H1 (cell line): ENCODE results near the gene ALDH4A1. TPM values are rescaled to one million over a fixed set of nuclear protein-coding genes. Genes with fewer than 3 reads are reported as not detected.

ENCODE experiments used
- CTCF ChIA-PET: fragments of 300-600 bp; sonication (Branson Sonifier 250); formaldehyde crosslinking; loops from one replicate; lab custom pipeline; 2021; ENCODE audit not compliant: partially characterized antibody; lab: Charles Lee
- POLR2A ChIA-PET: fragments of 300-600 bp; sonication (Branson Sonifier 250); formaldehyde crosslinking; loops from one replicate; lab custom pipeline; 2021; ENCODE audit warnings: inconsistent platforms; ENCODE audit not compliant: partially characterized antibody; lab: Charles Lee
- DNase-seq, 2 experiments: peaks; one replicate each; pipeline versions ENCODE4 v3.0.0 to v3.0.0-alpha.2; 2010 to 2022; ENCODE audit warnings: low spot score in 2 of 2, low read depth in 1 of 2, mixed read lengths in 1 of 2
- FAIRE-seq: peaks from 2 replicates; lab custom pipeline; 2011; peaks lifted over from hg19 to GRCh38; lab: Jason Lieb, UNC
- H2AFZ ChIP-seq: 2 replicates; pipeline ENCODE4 v1.8.1; 2012; ENCODE audit warnings: low read length, inconsistent platforms
- H2AK5ac ChIP-seq: 2 replicates; pipeline ENCODE4 v1.6.1; 2013; ENCODE audit warnings: low read depth, low read length
- H2BK120ac ChIP-seq: replicated peaks from 2 replicates; pipeline ENCODE3; 2013; ENCODE audit warnings: low read depth, low read length, inconsistent platforms
- H2BK12ac ChIP-seq: 2 replicates; pipeline ENCODE4 v1.6.1; 2013; ENCODE audit warnings: low read depth, low read length
- H2BK15ac ChIP-seq: 2 replicates; pipeline ENCODE4 v1.6.1; 2013; ENCODE audit warnings: low read length
- H2BK20ac ChIP-seq: 2 replicates; pipeline ENCODE4 v1.6.1; 2013; ENCODE audit warnings: low read length
- H2BK5ac ChIP-seq: 2 replicates; pipeline ENCODE4 v1.6.1; 2013; ENCODE audit warnings: low read depth, low read length
- H3K14ac ChIP-seq: 2 replicates; pipeline ENCODE4 v1.6.1; 2013; ENCODE audit warnings: inconsistent platforms; ENCODE audit not compliant: insufficient read length
- H3K18ac ChIP-seq: 2 replicates; pipeline ENCODE4 v1.6.1; 2013; ENCODE audit warnings: low read length; ENCODE audit errors: extremely low read depth
- H3K23ac ChIP-seq: 2 replicates; pipeline ENCODE4 v1.6.1; 2013; ENCODE audit warnings: inconsistent platforms; ENCODE audit not compliant: insufficient read length
- H3K23me2 ChIP-seq: 2 replicates; pipeline ENCODE4 v1.6.1; 2013; ENCODE audit warnings: low read depth, low read length
- H3K27ac ChIP-seq: 2 replicates; pipeline ENCODE4 v1.6.1; 2011; ENCODE audit warnings: low read depth, low read length, inconsistent platforms
- H3K27me3 ChIP-seq, 4 experiments: replicated peaks in 1 of 4; 1 replicate in 1 of 4; 2 replicates in 3 of 4; pipeline versions ENCODE4 v1.6.1 to v1.8.1; 2011 to 2013; ENCODE audit warnings: low read length in 3 of 4, mild to moderate bottlenecking in 3 of 4, inconsistent platforms in 2 of 4, mixed read lengths in 2 of 4, moderate library complexity in 1 of 4; ENCODE audit not compliant: control insufficient read depth in 3 of 4, insufficient read depth in 3 of 4; ENCODE audit errors: extremely low read depth in 1 of 4
- H3K36me3 ChIP-seq, 4 experiments: 2 replicates each; pipeline versions ENCODE4 v1.6.1 to v1.8.1; 2011 to 2013; ENCODE audit warnings: mild to moderate bottlenecking in 4 of 4, low read length in 3 of 4, moderate library complexity in 2 of 4, control low read depth in 1 of 4, inconsistent platforms in 1 of 4; ENCODE audit not compliant: insufficient read depth in 4 of 4, control insufficient read depth in 2 of 4
- H3K4ac ChIP-seq: replicated peaks from 2 replicates; pipeline ENCODE3; 2013; ENCODE audit warnings: low read length, low read depth, mixed read lengths, inconsistent platforms; ENCODE audit not compliant: insufficient read length
- H3K4me1 ChIP-seq, 4 experiments: replicated peaks in 1 of 4; 1 replicate in 1 of 4; 2 replicates in 3 of 4; pipeline versions ENCODE4 v1.6.1 to v1.8.1; 2011 to 2013; ENCODE audit warnings: low read length in 3 of 4, inconsistent platforms in 2 of 4, mixed read lengths in 1 of 4; ENCODE audit not compliant: insufficient read depth in 4 of 4, control insufficient read depth in 3 of 4
- H3K4me2 ChIP-seq, 2 experiments: 2 replicates each; pipeline versions ENCODE4 v1.6.1 to v1.8.1; 2011 to 2013; ENCODE audit warnings: low read depth in 2 of 2, low read length in 2 of 2, control low read depth in 1 of 2, inconsistent platforms in 1 of 2, mild to moderate bottlenecking in 1 of 2; ENCODE audit not compliant: insufficient read depth in 1 of 2
- H3K4me3 ChIP-seq, 4 experiments: fragments of 200-600, 300-600 bp in 1 of 4; sonication (generic), shearing (Covaris generic), sonication (Bioruptor Twin) in 1 of 4; 2 replicates each; pipeline versions ENCODE4 v1.5.1 to v1.8.1; 2011 to 2016; ENCODE audit warnings: low read length in 4 of 4, low read depth in 3 of 4, control low read depth in 2 of 4, inconsistent platforms in 2 of 4, mild to moderate bottlenecking in 2 of 4, mixed read lengths in 1 of 4, moderate library complexity in 1 of 4; ENCODE audit not compliant: insufficient read depth in 2 of 4; ENCODE audit errors: extremely low read depth in 1 of 4
- H3K56ac ChIP-seq: replicated peaks from 2 replicates; pipeline ENCODE3; 2013; ENCODE audit warnings: low read depth, mild to moderate bottlenecking, mixed read lengths, low read length, inconsistent platforms; ENCODE audit not compliant: insufficient read length
- H3K79me1 ChIP-seq: 2 replicates; pipeline ENCODE4 v1.6.1; 2013; ENCODE audit warnings: low read depth, low read length, control low read depth
- H3K79me2 ChIP-seq, 2 experiments: 2 replicates each; pipeline versions ENCODE4 v1.6.1 to v1.8.1; 2012 to 2013; ENCODE audit warnings: low read length in 2 of 2, mild to moderate bottlenecking in 2 of 2, inconsistent platforms in 1 of 2; ENCODE audit not compliant: insufficient read depth in 2 of 2, control insufficient read depth in 1 of 2
- H3K9ac ChIP-seq, 4 experiments: replicated peaks in 1 of 4; 1 replicate in 1 of 4; 2 replicates in 3 of 4; pipeline versions ENCODE4 v1.6.1 to v1.8.1; 2011 to 2013; ENCODE audit warnings: low read depth in 3 of 4, low read length in 3 of 4, control low read depth in 2 of 4, mild to moderate bottlenecking in 2 of 4, moderate library complexity in 2 of 4, inconsistent platforms in 1 of 4; ENCODE audit errors: extremely low read depth in 1 of 4
- H3K9me3 ChIP-seq, 2 experiments: 2 replicates each; pipeline versions ENCODE4 v1.6.1 to v1.8.1; 2012 to 2013; ENCODE audit warnings: mild to moderate bottlenecking in 2 of 2, moderate library complexity in 2 of 2, control low read depth in 1 of 2, inconsistent platforms in 1 of 2, low read depth in 1 of 2, low read length in 1 of 2, mixed read lengths in 1 of 2; ENCODE audit not compliant: insufficient read depth in 2 of 2
- H4K20me1 ChIP-seq, 2 experiments: replicated peaks in 1 of 2; 2 replicates each; pipeline versions ENCODE3 to v1.8.1; 2011 to 2013; ENCODE audit warnings: inconsistent platforms in 2 of 2, low read length in 2 of 2, mild to moderate bottlenecking in 1 of 2; ENCODE audit not compliant: insufficient read depth in 2 of 2, control insufficient read depth in 1 of 2
- H4K5ac ChIP-seq: 2 replicates; pipeline ENCODE4 v1.6.1; 2013; ENCODE audit warnings: low read length, low read depth, mixed read lengths, inconsistent platforms; ENCODE audit not compliant: insufficient read length
- H4K8ac ChIP-seq: 2 replicates; pipeline ENCODE4 v1.8.0; 2013; ENCODE audit warnings: mild to moderate bottlenecking, moderate library complexity, low read length, inconsistent platforms; ENCODE audit not compliant: insufficient read depth; ENCODE audit errors: extremely low read depth
- H4K91ac ChIP-seq: replicated peaks from 2 replicates; pipeline ENCODE3; 2013; ENCODE audit warnings: low read length, mixed read lengths, inconsistent platforms; ENCODE audit not compliant: insufficient read length
- CHD2 ChIP-seq: IDR thresholded peaks from 2 replicates; pipeline ENCODE4 v1.6.1; 2012; ENCODE audit warnings: low read length, improper control_type of control experiment
- FOSL1 ChIP-seq: IDR thresholded peaks from 2 replicates; pipeline ENCODE4 v1.6.1; 2011; ENCODE audit warnings: mild to moderate bottlenecking, low read depth, low read length, moderate library complexity; ENCODE audit not compliant: insufficient read depth
- RBBP5 ChIP-seq: IDR thresholded peaks from 2 replicates; pipeline ENCODE4 v1.7.1; 2012; ENCODE audit warnings: low read depth, mild to moderate bottlenecking, inconsistent platforms, low read length, moderate library complexity, borderline replicate concordance
- RXRA ChIP-seq: IDR thresholded peaks from 2 replicates; pipeline ENCODE4 v1.6.1; 2011; ENCODE audit warnings: low read depth, mild to moderate bottlenecking, low read length, moderate library complexity; ENCODE audit not compliant: insufficient read depth
- SIX5 ChIP-seq: IDR thresholded peaks from 2 replicates; pipeline ENCODE4 v1.6.1; 2011; ENCODE audit warnings: mild to moderate bottlenecking, low read depth, low read length
- TBP ChIP-seq: IDR thresholded peaks from 2 replicates; pipeline ENCODE4 v1.6.1; 2011; ENCODE audit warnings: low read depth, low read length, improper control_type of control experiment
- WGBS, 2 experiments: shearing (Covaris generic) in 1 of 2; methylation state at CpG; one replicate each; pipeline versions ENCODE4 v1.1.6 to v1.1.7; 2013 to 2015; ENCODE audit warnings: low lambda C conversion rate in 2 of 2, mixed read lengths in 2 of 2, inconsistent platforms in 1 of 2, low coverage in 1 of 2, missing lambda C conversion rate in 1 of 2; ENCODE audit not compliant: insufficient replicate concordance in 2 of 2, insufficient coverage in 1 of 2, insufficient read length in 1 of 2; ENCODE audit errors: extremely low coverage in 1 of 2, missing lambda C conversion rate in 1 of 2; 5-methylcytosine and 5-hydroxymethylcytosine counted together
- long read RNA-seq, 2 experiments: library from RNA in 1 of 2; library from capped mRNA in 1 of 2; stranded (forward); transcript quantifications; one replicate each; pipeline ENCODE4 v2.0.0, GENCODE V29; 2021; ENCODE audit warnings: inconsistent platforms in 1 of 2
- polyA minus RNA-seq, 3 experiments: library from RNA; depleted of rRNA, polyadenylated mRNA; stranded (reverse); fragments of >200 nt; gene quantifications; 1 replicate in 2 of 3; 2 replicates in 1 of 3; pipeline ENCODE4 v1.2.3, GENCODE V29; 2011
- polyA plus RNA-seq, 7 experiments: library from polyadenylated mRNA; depleted of rRNA in 3 of 7; stranded (reverse) in 5 of 7; unstranded in 2 of 7; fragments of >200 nt in 5 of 7; fragments of 200-250 nt in 2 of 7; gene quantifications; 1 replicate in 5 of 7; 2 replicates in 1 of 7; 4 replicates in 1 of 7; pipeline versions ENCODE4 v1.2.1 to v1.2.3, GENCODE V29; 2011 to 2013; ENCODE audit warnings: missing spikeins in 2 of 7, mixed read lengths in 2 of 7
- total RNA-seq: library from RNA; stranded (reverse); fragmentation: NEBNext Ultra II Directional; extraction: Animal tissue kit (Norgen Biotek cat#: 25700); gene quantifications from 2 replicates; pipeline ENCODE4 v1.2.1, GENCODE V29; 2021

The ALDH4A1 gene, protein sequence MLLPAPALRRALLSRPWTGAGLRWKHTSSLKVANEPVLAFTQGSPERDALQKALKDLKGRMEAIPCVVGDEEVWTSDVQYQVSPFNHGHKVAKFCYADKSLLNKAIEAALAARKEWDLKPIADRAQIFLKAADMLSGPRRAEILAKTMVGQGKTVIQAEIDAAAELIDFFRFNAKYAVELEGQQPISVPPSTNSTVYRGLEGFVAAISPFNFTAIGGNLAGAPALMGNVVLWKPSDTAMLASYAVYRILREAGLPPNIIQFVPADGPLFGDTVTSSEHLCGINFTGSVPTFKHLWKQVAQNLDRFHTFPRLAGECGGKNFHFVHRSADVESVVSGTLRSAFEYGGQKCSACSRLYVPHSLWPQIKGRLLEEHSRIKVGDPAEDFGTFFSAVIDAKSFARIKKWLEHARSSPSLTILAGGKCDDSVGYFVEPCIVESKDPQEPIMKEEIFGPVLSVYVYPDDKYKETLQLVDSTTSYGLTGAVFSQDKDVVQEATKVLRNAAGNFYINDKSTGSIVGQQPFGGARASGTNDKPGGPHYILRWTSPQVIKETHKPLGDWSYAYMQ
- total RNA-seq (29.4 and 30.3 TPM in 2 replicates), polyA plus RNA-seq (2011; rRNA removed) (35.9 and 57.4 TPM in 2 replicates), polyA minus RNA-seq (2011; rRNA and poly(A)+ RNA removed) (20.3 and 22.0 TPM in 2 replicates)
- polyA plus RNA-seq (2011; cell fraction: cytosol; rRNA removed) = 61.4 TPM
- 95.8 TPM for polyA plus RNA-seq (2011; cell fraction: nucleus; rRNA removed)
- 25.3 to 32.9 TPM (median 31.9 TPM) in 4 replicates for polyA plus RNA-seq (2012, experiment 1 of 2)
- 35.0 TPM for polyA plus RNA-seq (2012, experiment 2 of 2)
- 18.9 TPM for polyA plus RNA-seq (2013, experiment 1 of 2)
- polyA plus RNA-seq (2013, experiment 2 of 2) = 16.0 TPM
- 21.8 TPM for polyA minus RNA-seq (2011; cell fraction: cytosol; rRNA and poly(A)+ RNA removed)
- polyA minus RNA-seq (2011; cell fraction: nucleus; rRNA and poly(A)+ RNA removed) = 21.5 TPM
- long read RNA-seq, experiment 1, partial matches to known transcripts = 16 of 24 reads
- long read RNA-seq, experiment 1, other reads (novel, unspliced or antisense) = 4 of 24 reads
- long read RNA-seq, experiment 2 = 0 reads

DNA sequence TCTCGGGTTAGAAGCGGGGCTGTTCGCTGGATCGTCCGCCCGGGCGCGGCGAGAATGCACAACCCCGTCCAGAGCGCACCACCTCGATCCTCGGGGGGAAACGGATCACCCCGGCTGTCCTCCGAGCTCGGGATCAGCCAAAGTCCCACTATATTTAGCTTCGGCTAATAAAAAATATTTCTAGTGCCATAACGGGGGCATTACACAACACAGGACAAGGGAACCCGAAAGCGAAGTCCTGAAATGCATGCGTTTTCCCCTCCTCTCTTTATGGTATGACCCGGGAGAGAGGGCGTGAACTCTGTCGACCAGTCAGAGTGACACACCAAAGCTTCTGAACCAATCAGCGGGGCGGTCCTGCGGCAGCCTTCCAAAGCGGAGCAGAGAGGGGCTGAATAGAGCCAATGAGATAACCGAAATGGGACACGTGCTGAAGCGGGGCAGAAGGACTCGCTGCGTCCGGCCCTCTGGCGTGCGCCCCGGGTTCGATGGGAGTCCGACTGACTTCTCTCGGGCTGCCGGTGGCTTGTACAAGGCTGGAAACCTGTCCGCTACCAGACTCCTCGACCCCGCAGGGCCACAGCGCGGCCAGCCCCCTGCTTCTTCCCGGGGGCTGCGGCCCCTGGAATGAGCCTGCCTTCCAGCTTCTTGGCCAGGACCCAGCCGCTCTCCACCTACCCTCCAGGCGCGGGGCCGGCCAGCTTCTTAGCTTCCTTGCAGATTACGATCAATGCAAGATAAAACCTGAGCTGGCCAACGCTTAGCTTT, at the start of gene ALDH4A1:
Gene ALDH4A1, minus strand, starts transcription at position 33 of the 768 bp plus-strand sequence. Its CDS starts 32 bp downstream, at position 1.
- Histone ChIP-seq H3K4ac (no peak within 1 kb of the TSS), H2BK20ac (0 out of 2 replicates have a peak within 1 kb of the TSS, but pooled peaks have one; percentile 90), H4K91ac (no peak within 1 kb of the TSS), H3K79me2 (no peaks in the 10 kb centered on the region), H2AFZ (peak within 1 kb of the TSS; percentile 99), H3K14ac (no peak within 1 kb of the TSS), H4K8ac (no peak within 1 kb of the TSS), H3K4me1 (peaks cover 0 to 5% (median 2%) of the 10 kb centered on the region in 4 experiments; a peak in 5 of 7 replicates), H4K20me1 (peaks cover 2 to 4% of the 10 kb centered on the region in 2 experiments), H2BK12ac (no peak within 1 kb of the TSS; the same call in 1 of the 2 replicates), H2BK120ac (peak within 1 kb of the TSS; percentile 93), H2BK15ac (no peak within 1 kb of the TSS), H3K18ac (peak within 1 kb of the TSS; percentile 96; the same call in 1 of the 2 replicates), H2BK5ac (peak within 1 kb of the TSS; percentile 99), H3K9me3 (no peaks in the 10 kb centered on the region), H3K23me2 (peaks cover 6% of the 10 kb centered on the region; the same call in 1 of the 2 replicates), H3K27me3 (peaks cover 0 to 3% (median 0%) of the 10 kb centered on the region in 4 experiments; a peak in 4 of 7 replicates), H3K27ac (peak within 1 kb of the TSS; percentile 99), H3K23ac (no peak within 1 kb of the TSS), H3K9ac (peak within 1 kb of the TSS; percentile 87 to 99 (median 93)), H3K36me3 (no peaks in the 10 kb centered on the region), H3K4me2 (peak within 1 kb of the TSS; percentile 84 to 85), H4K5ac (peak within 1 kb of the TSS; percentile 42), H3K79me1 (peaks cover 5% of the 10 kb centered on the region), H3K4me3 (peak within 1 kb of the TSS; percentile 91 to 96 (median 93)), H2AK5ac (no peak within 1 kb of the TSS), H3K56ac (peak within 1 kb of the TSS; percentile 55)
- ChIA-PET POLR2A (interaction anchor here (0.6 to 1.9 kb wide), 12 partner anchors 9 to 1168 kb away, joined by 3 to 11 read pairs (median 3); no protein-coding TSS in a partner anchor), CTCF (interaction anchor here (0.9 to 8.0 kb wide), 7 partner anchors 10 to 43 kb away, joined by 3 to 131 read pairs (median 4); no protein-coding TSS in a partner anchor)
- DNase-seq (peak; percentile 87 to 88), FAIRE-seq (peak; percentile 97)
- 3% methylated on average over 38 of the region's 55 CpGs; no CpG with 5 or more reads in 1 of the 2 experiments for WGBS, 2 experiments
- TF ChIP-seq FOSL1 (no peak), CHD2 (0 out of 2 replicates have a peak, but pooled peaks have one; percentile 16), RBBP5 (no peak), TBP (no peak; the same call in 1 of the 2 replicates), RXRA (no peak), SIX5 (0 out of 2 replicates have a peak, but pooled peaks have one; percentile 15)
